ENCODE measurements around the gene DPP7. TPM values are rescaled to one million over a fixed set of nuclear protein-coding genes. Genes with fewer than 3 reads are reported as not detected.

The DPP7 gene
- total RNA-seq, 1 experiment from 2014 or later, result 291 TPM

DNA sequence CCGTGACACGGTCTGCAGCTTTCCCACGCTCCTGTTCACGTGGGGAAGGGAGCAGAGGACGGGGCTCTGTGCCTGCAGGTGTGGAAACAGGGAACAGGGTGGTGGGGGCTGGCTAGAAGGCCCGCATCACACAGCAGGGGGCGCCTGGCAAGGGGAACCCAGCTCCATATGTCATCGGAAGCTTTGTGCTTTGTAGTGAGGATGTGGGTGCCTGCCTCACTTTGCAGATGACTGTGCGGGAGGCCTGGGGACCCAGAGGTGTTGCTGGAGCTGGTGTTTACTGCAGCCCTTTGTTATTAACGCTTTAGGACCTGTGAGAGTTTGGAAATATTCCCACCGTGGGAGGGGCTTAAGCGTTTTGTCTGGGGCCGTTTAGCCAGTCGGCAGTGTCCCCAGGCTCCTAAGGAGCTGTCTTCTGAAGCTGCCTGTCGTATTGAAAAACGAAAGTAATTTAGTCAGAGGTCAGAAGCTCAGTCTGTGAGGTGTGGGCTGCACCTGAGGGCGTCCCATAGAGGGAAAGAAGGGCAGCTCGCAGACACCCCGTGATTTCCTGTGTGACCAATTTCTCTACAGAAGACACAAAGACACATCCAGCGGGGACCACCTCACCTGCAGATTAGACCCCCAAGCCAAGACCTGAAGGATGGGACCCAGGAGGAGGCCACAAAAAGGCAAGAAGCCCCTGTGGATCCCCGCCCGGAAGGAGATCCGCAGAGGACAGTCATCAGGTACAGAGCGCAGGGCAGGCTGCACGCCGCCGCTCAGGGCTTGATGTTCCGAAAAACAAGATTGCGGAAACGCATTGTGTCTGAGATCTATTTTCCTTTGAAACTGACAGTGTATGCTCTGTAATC lies 18.6 kb downstream of the DPP7 start (continued):
- TF ChIP-seq, protein P1, sequence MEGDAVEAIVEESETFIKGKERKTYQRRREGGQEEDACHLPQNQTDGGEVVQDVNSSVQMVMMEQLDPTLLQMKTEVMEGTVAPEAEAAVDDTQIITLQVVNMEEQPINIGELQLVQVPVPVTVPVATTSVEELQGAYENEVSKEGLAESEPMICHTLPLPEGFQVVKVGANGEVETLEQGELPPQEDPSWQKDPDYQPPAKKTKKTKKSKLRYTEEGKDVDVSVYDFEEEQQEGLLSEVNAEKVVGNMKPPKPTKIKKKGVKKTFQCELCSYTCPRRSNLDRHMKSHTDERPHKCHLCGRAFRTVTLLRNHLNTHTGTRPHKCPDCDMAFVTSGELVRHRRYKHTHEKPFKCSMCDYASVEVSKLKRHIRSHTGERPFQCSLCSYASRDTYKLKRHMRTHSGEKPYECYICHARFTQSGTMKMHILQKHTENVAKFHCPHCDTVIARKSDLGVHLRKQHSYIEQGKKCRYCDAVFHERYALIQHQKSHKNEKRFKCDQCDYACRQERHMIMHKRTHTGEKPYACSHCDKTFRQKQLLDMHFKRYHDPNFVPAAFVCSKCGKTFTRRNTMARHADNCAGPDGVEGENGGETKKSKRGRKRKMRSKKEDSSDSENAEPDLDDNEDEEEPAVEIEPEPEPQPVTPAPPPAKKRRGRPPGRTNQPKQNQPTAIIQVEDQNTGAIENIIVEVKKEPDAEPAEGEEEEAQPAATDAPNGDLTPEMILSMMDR (IDR thresholded peaks at IDR 0.05 in 2 of 3, conservative IDR thresholded peaks at IDR 0.05 in 1 of 3; ENCODE audit: borderline replicate concordance in 1 of 3, insufficient read depth in 1 of 3, low read depth in 2 of 3, low read length in 2 of 3), result no peak
- no peak for TF ChIP-seq EGR1 (IDR thresholded peaks at IDR 0.05; ENCODE audit: low read depth)
- TF ChIP-seq, protein P2, sequence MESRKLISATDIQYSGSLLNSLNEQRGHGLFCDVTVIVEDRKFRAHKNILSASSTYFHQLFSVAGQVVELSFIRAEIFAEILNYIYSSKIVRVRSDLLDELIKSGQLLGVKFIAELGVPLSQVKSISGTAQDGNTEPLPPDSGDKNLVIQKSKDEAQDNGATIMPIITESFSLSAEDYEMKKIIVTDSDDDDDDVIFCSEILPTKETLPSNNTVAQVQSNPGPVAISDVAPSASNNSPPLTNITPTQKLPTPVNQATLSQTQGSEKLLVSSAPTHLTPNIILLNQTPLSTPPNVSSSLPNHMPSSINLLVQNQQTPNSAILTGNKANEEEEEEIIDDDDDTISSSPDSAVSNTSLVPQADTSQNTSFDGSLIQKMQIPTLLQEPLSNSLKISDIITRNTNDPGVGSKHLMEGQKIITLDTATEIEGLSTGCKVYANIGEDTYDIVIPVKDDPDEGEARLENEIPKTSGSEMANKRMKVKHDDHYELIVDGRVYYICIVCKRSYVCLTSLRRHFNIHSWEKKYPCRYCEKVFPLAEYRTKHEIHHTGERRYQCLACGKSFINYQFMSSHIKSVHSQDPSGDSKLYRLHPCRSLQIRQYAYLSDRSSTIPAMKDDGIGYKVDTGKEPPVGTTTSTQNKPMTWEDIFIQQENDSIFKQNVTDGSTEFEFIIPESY (IDR thresholded peaks at IDR 0.05; ENCODE audit: extremely low read depth, insufficient replicate concordance, low read length), result no peak

DNA sequence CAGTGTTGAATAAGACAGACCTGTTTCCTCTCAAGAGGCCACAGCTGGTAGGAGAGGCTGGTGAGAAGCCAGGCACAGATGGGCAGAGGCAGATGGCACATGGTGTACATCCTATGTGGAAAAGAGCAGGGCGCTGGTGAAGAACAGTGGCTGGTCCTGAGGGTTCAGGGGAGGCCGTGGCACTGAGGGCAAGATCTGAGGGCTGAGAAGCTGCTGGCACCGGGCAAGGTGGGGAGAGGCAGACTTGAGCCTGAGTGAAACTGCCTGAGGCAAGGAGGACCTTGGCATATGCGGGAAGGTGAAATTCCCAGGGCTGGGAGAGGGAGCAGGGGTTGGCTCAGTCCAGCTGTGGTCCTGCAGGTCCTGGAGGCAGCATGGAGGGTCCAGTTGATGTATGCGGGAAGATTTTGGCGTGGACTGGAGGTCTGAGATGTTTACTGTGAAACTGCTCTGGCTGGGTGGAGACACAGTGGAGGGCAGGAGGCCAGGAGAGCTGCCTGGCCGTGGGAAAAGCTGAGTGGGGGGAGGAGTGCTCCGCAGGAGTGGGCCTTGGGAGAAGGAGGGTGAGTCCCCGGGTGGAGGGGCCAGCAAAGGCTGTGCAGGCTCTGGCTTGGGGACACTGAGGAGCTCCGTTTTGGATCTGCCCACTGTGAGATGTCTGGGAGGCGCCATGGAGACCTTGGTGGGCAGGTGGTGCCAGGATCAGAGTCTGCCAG lies 25.1 kb downstream of the DPP7 start:
- no peaks in the 10 kb centered on the region for H3K27me3 ChIP-seq (ENCODE audit: insufficient read depth, low read length)
- H3K4me2 ChIP-seq (ENCODE audit: low read length), result no peak overlapping the region
- H3K4me1 ChIP-seq (ENCODE audit: control insufficient read depth in 1 of 2, insufficient read depth in 2 of 2, low read length in 2 of 2), result peaks cover 19 to 30% of the 10 kb centered on the region in 2 experiments
- H4K20me1 ChIP-seq (ENCODE audit: insufficient read depth), result no peaks in the 10 kb centered on the region
- intact Hi-C loops (cut with micrococcal nuclease), result no loop called here
- CTCF ChIA-PET, result no interaction called here
- no peak overlapping the region for H3K9ac ChIP-seq (ENCODE audit: low read length)
- no peaks in the 10 kb centered on the region for H3K9me3 ChIP-seq (ENCODE audit: control insufficient read depth in 1 of 2, insufficient read depth in 1 of 2, low read depth in 1 of 2, low read length in 2 of 2)
- no peak for ATAC-seq
- no peaks in the 10 kb centered on the region for H3K9me2 ChIP-seq (ENCODE audit: insufficient read depth)
- POLR2A ChIA-PET, result no interaction called here
- DNase-seq (ENCODE audit: low read depth, low spot score), result no peak
- peaks cover 16% of the 10 kb centered on the region; the same call in 1 of the 2 replicates for H3K79me2 ChIP-seq (ENCODE audit: insufficient read depth, low read length)
- H3K4me3 ChIP-seq (replicated peaks in 1 of 2; ENCODE audit: low read depth in 1 of 2, low read length in 2 of 2), result no peak overlapping the region
- no peak overlapping the region for H3K27ac ChIP-seq (ENCODE audit: low read depth, low read length)
- H2AFZ ChIP-seq (ENCODE audit: low read depth, low read length, poor library complexity, severe bottlenecking), result no peak overlapping the region
- RAD21 ChIA-PET (ENCODE audit: low non-redundant PET in 1 of 2, low total read pairs in 2 of 2, uncharacterized antibody in 2 of 2, unreplicated experiment in 2 of 2), result interaction anchor here in 1 of 2 experiments (0.7 kb wide), 1 partner anchor 289 kb away, joined by 3 read pairs; no protein-coding TSS in a partner anchor
- H3K36me3 ChIP-seq (ENCODE audit: control insufficient read depth in 1 of 2, insufficient read depth in 2 of 2, low read length in 2 of 2), result peaks cover 4 to 6% of the 10 kb centered on the region in 2 experiments; a peak in 2 of 4 replicates
- no TSS peak for BruUV-seq (replicated peaks)
- TF ChIP-seq ELF1 (IDR thresholded peaks at IDR 0.05; ENCODE audit: borderline replicate concordance, low read depth) (no peak), EGR1 (IDR thresholded peaks at IDR 0.05; ENCODE audit: low read depth) (no peak), EZH2 (IDR thresholded peaks at IDR 0.05) (no peak), POLR2AphosphoS5 (IDR thresholded peaks at IDR 0.05; ENCODE audit: low read depth, low read length) (no peak), TCF7L2 (IDR thresholded peaks at IDR 0.05; ENCODE audit: borderline replicate concordance, extremely low read depth, insufficient read depth, insufficient read length) (no peak)
- TF ChIP-seq, protein P1 (IDR thresholded peaks at IDR 0.05 in 2 of 3, conservative IDR thresholded peaks at IDR 0.05 in 1 of 3; ENCODE audit: borderline replicate concordance in 1 of 3, insufficient read depth in 1 of 3, low read depth in 2 of 3, low read length in 2 of 3), result no peak
